Measurements from ENCODE around the gene CEP55. TPM values are rescaled to one million over a fixed set of nuclear protein-coding genes. Genes with fewer than 3 reads are reported as not detected.

The CEP55 gene
- total and polyA plus RNA-seq, 8 donors: 3.4 to 31.3 (median 13.8) TPM

GRCh38 chr10:93473804-93474472 is 22.5 kb upstream of the CEP55 start:
- H3K4me1 ChIP-seq: peaks cover 18 to 82% of the 10 kb centered on the region in 2 donors
- no peak for ATAC-seq
- H3K27me3 ChIP-seq: no peaks in the 10 kb centered on the region
- no peak overlapping the region for H3K4me3 ChIP-seq
- peaks cover 0 to 13% of the 10 kb centered on the region in 2 donors for H3K36me3 ChIP-seq
- no peak for DNase-seq
- TF ChIP-seq, protein P1, sequence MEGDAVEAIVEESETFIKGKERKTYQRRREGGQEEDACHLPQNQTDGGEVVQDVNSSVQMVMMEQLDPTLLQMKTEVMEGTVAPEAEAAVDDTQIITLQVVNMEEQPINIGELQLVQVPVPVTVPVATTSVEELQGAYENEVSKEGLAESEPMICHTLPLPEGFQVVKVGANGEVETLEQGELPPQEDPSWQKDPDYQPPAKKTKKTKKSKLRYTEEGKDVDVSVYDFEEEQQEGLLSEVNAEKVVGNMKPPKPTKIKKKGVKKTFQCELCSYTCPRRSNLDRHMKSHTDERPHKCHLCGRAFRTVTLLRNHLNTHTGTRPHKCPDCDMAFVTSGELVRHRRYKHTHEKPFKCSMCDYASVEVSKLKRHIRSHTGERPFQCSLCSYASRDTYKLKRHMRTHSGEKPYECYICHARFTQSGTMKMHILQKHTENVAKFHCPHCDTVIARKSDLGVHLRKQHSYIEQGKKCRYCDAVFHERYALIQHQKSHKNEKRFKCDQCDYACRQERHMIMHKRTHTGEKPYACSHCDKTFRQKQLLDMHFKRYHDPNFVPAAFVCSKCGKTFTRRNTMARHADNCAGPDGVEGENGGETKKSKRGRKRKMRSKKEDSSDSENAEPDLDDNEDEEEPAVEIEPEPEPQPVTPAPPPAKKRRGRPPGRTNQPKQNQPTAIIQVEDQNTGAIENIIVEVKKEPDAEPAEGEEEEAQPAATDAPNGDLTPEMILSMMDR (IDR thresholded peaks at IDR 0.05): no peak
- H3K27ac ChIP-seq: peak overlapping the region; percentile 53 to 54
- intact Hi-C loops (cut with DNase I): no loop called here
- no peaks in the 10 kb centered on the region for H3K9me3 ChIP-seq

- no peaks in the 10 kb centered on the region for H3K9me3 ChIP-seq
- peak; percentile 50 for ATAC-seq
- peak overlapping the region; percentile 53 to 54 for H3K27ac ChIP-seq
- no peak overlapping the region for H3K4me3 ChIP-seq
- peaks cover 18 to 77% of the 10 kb centered on the region in 2 donors for H3K4me1 ChIP-seq
- DNase-seq: no peak
- peaks cover 0 to 5% of the 10 kb centered on the region in 2 donors for H3K36me3 ChIP-seq
- intact Hi-C loops (cut with DNase I): no loop called here
- TF ChIP-seq, protein P1 (IDR thresholded peaks at IDR 0.05): no peak
- no peaks in the 10 kb centered on the region for H3K27me3 ChIP-seq
Measured at GRCh38 chr10:93475227-93475626, 21.2 kb upstream of the CEP55 start.

GRCh38 chr10:93475871-93476270 is 20.5 kb upstream of the CEP55 start:
- intact Hi-C loops (cut with DNase I): no loop called here
- Histone ChIP-seq H3K4me1 (peaks cover 18 to 71% of the 10 kb centered on the region in 2 donors), H3K36me3 (peaks cover 0 to 5% of the 10 kb centered on the region in 2 donors), H3K27ac (peak overlapping the region; percentile 53 to 54), H3K9me3 (no peaks in the 10 kb centered on the region), H3K4me3 (no peak overlapping the region), H3K27me3 (peaks cover 0 to under 1% of the 10 kb centered on the region in 2 donors)
- TF ChIP-seq, protein P1 (IDR thresholded peaks at IDR 0.05): no peak
- DNase-seq: no peak
- peak; percentile 78 for ATAC-seq

- TF ChIP-seq, protein P1 (IDR thresholded peaks at IDR 0.05): no peak
- intact Hi-C loops (cut with DNase I): no loop called here
- Histone ChIP-seq H3K4me3 (no peak overlapping the region), H3K9me3 (no peaks in the 10 kb centered on the region), H3K27ac (peak overlapping the region; percentile 53 to 54), H3K27me3 (peaks cover 0 to 7% of the 10 kb centered on the region in 2 donors), H3K4me1 (peaks cover 13 to 64% of the 10 kb centered on the region in 2 donors), H3K36me3 (peaks cover 0 to 5% of the 10 kb centered on the region in 2 donors)
- no peak for ATAC-seq
- no peak for DNase-seq
Measured at GRCh38 chr10:93476756-93477155, 19.7 kb upstream of the CEP55 start.

DNA sequence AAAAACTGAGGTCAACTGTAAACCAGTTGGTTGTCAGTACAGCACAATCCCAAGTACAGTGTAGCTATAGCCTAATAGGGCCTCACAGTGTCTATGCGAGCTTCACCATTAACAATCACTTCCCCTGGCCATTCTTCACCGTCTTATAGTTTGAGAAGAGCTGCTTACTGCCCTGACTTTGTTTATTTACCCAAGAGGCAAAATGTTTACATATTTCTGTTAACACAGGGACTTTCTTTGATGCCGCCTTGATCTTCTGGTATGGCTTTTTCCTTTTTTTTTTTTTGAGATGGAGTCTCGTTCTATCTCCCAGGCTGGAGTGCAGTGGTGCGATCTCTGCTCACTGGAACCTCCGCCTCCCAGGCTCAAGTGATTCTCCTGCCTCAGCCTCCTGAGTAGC is 17.5 kb upstream of the CEP55 start:
- peak overlapping the region in 1 of 2 donors; percentile 53 for H3K4me3 ChIP-seq
- ATAC-seq: no peak
- H3K36me3 ChIP-seq: peaks cover 0 to 5% of the 10 kb centered on the region in 2 donors
- intact Hi-C loops (cut with DNase I): no loop called here
- H3K27me3 ChIP-seq: peaks cover 0 to 12% of the 10 kb centered on the region in 2 donors
- peaks cover 11 to 47% of the 10 kb centered on the region in 2 donors for H3K4me1 ChIP-seq
- H3K27ac ChIP-seq: no peak overlapping the region
- TF ChIP-seq, protein P1 (IDR thresholded peaks at IDR 0.05): no peak
- H3K9me3 ChIP-seq: no peaks in the 10 kb centered on the region
- DNase-seq: no peak
